Activated CD4-positive, CD25-positive, alpha-beta regulatory T cell treated with anti-CD3 and anti-CD28 coated beads, Interleukin-2, amount 50 U/mL, for 16 hours (primary cell): Measurements from ENCODE around the gene DNLZ.

Experiments used
- DNase-seq: peaks from one replicate; pipeline ENCODE4 v3.0.0-alpha.2; 2020; ENCODE audit warnings: low read depth, low spot score

DNLZ gene

GRCh38 chr9:136376457-136376856, 12.9 kb upstream of the DNLZ start:
- no peak for DNase-seq

- DNase-seq = no peak
These were observed 11.6 kb upstream of the DNLZ start for GRCh38 chr9:136375096-136375495.

- no peak for DNase-seq
These were observed 10.6 kb upstream of the DNLZ start for GRCh38 chr9:136374183-136374575.

- DNase-seq = no peak
These were observed 10.0 kb upstream of the DNLZ start, which contains the start of gene CARD9 for GRCh38 chr9:136373300-136374182. TSS of gene CARD9 (minus strand) at chr9:136373669. CDS start at chr9:136372078, 1,591 bp downstream.

- DNase-seq = no peak
These were observed 9.2 kb upstream of the DNLZ start for GRCh38 chr9:136372561-136373299.

- DNase-seq = no peak
These were observed 8.5 kb upstream of the DNLZ start for GRCh38 chr9:136372006-136372405.

DNA sequence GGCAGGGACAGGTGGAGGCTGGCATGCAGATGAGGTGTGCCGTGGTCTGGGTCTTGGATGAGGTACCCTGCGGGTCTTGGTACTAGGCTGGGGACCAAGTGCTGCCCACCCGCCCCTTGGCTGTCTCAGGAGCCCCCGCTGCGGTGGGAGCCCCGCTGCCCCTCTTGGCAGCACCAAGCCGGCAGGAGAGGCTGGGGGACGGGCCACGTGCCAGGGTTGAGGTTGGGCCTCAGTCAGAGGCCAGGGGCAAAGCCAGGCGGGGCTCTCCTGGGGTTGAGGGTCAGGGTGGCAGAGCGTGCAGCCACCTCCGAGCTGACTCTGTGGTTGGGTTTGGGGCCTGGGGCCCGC, 8.0 kb upstream of the DNLZ start:
- DNase-seq = no peak

GRCh38 chr9:136370687-136371532, 7.4 kb upstream of the DNLZ start:
- no peak for DNase-seq

DNA sequence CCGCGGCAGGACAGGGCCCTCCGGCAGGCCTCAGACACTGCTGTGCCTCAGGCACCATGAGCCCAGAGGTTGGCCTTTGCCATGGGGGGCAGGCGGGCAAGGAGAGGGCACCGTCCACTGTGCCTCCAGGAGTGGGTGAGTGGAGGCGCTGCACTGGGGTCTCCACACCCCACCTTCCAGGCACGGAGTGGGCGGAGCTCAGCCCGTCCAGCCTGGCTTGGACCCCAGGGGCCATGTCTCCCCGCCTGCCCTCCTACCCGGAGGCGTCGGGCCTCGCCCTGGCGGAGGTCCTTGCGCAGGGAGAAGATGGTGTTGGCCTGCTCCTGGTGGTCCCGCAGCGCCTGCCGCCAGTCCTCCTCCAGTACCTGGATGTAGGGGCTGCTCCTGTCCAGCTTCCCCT, 6.5 kb upstream of the DNLZ start:
- no peak for DNase-seq

DNA sequence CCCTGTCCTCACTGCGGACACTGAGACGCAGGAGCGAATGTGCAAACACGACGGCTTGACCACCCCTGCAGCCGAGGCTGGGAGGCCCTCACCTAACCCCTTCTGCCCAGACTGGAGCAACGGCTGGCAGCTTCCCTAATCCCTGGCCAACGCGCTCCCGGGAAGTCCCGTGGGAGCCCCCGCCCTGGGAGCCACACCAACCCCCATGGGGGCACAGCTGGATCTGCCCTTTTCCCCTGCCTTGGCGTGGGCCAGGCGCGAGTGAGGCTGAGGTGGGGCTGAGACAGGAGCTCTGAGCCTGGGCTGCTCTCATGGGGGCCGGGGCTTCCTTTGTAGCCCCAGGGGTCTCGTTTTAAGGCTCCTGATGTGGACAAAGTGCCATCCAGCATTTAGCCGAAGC, 4.6 kb upstream of the DNLZ start:
- DNase-seq = no peak

DNA sequence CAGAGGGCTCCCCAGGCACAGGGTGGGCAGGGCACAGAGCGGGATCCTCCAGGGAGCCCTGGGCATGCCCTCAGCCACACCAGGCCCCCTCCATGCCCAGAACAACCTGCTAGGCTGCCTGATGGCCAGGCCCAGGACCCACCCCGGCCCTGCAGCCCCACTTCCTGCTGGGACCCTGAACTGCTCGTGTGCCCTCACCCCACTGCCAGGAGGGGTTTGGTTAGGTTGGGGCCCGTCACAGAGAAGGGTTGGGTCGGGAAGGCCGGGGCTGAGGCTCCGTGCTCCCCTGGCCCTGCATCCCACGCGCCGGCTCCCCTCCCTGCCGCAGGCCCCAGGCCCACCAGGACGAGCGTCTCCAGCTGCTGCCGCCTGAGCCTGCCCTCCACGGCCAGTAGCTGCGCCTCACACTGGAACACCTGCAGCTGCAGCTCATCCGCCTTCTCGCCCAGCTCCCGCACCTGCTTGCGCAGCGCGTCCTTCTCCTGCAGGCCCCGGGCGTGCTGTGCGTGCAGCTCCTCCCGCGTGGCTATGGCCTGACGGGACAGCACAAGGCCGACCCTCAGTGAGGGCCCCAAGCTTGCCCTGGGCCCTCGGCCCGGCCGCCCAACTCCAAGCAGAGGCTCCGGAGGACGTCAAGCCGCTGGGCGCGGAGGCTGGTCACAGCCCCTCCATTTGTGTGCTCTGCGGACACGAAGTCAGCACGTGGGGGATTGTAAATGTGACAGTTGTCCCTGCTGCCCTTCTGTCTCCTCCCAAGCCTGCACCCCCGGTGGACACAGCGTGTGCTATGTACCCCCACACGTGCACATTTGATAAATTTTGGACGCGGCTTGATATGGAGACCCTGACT, 4.0 kb upstream of the DNLZ start:
- no peak for DNase-seq

- DNase-seq = no peak
These were observed 3.3 kb upstream of the DNLZ start for GRCh38 chr9:136366826-136367225.

GRCh38 chr9:136365775-136366222, 2.3 kb upstream of the DNLZ start:
- DNase-seq = no peak

GRCh38 chr9:136364942-136365774, 1.6 kb upstream of the DNLZ start:
- no peak for DNase-seq

GRCh38 chr9:136363949-136364748, 605 bp upstream of the DNLZ start:
- no peak for DNase-seq

GRCh38 chr9:136362450-136362784, 1.1 kb downstream of the DNLZ start:
- DNase-seq = no peak

- no peak for DNase-seq
These were observed 1.6 kb downstream of the DNLZ start for GRCh38 chr9:136361754-136362449.

GRCh38 chr9:136361047-136361753, 2.3 kb downstream of the DNLZ start:
- no peak for DNase-seq
